ENCODE data around the gene NFATC1.
A peak's percentile ranks its signal among the peaks of the same experiment; 100 is the strongest.

The NFATC1 gene

DNA sequence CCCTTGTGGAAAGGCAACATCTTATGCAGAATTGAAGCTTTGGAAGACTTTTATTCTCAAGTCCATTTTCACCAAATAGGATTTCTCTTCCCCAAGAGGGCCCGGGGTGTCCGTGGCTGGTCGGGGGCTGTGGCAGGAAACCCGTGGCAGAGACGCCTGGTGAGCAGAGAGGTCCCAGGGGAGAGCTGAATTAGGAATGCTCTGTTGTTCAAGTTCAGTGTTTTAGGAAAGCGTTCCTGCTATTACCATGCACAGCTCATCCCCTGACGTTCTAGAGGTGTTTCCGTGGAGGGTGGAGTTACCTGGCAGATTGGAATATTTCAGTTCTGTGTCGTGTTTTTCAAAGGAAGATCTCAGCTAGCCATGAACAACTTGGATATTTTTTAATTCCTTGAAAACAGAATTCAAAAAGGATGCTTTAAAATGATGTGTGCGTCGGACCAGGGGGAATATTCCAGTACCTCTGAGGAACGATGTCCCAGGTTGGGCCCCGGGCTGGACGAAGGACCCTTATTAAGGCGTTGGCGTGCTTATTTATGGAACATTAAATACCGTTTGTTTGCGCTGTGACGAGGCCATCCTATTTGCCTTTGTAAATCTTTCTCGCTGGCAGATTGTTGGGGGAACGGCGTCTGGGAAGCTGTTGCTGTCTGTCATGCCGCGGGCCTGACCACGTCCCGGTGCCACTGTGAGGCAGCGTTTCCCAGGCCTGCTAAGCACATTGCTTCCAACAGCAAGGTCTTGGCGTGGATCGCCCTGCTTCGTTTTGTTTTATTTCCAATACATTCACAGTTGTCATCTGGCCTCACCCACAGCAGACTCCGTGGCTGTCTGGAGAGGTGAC, 8.2 kb downstream of the NFATC1 start:
- H3K27ac ChIP-seq = no peak overlapping the region
- H3K9ac ChIP-seq = no peak overlapping the region
- no peak overlapping the region for H3K4me3 ChIP-seq (ENCODE audit: low read depth, low read length)

GRCh38 chr18:79404567-79404910, 8.8 kb downstream of the NFATC1 start:
- no peak overlapping the region for H3K27ac ChIP-seq
- no peaks in the 10 kb centered on the region for H3K4me1 ChIP-seq
- no peaks in the 10 kb centered on the region for H3K9me3 ChIP-seq (ENCODE audit: control insufficient read depth, low read length)
- no peaks in the 10 kb centered on the region for H3K36me3 ChIP-seq (ENCODE audit: control insufficient read depth, insufficient read depth, low read length)
- no peaks in the 10 kb centered on the region for H3K79me2 ChIP-seq
- H3K9ac ChIP-seq = no peak overlapping the region
- no peak overlapping the region for H3K4me3 ChIP-seq (ENCODE audit: low read depth, low read length)
- no peak overlapping the region for H2AFZ ChIP-seq
- H3K27me3 ChIP-seq (ENCODE audit: control insufficient read depth, insufficient read depth, low read length) = no peaks in the 10 kb centered on the region
- H3K4me2 ChIP-seq (ENCODE audit: low read length) = no peak overlapping the region
- TF ChIP-seq CTCF (IDR thresholded peaks at IDR 0.05) = no peak

More for the DNA sequence above, 8.2 kb downstream of the NFATC1 start:
- Histone ChIP-seq H3K36me3 (ENCODE audit: control insufficient read depth, insufficient read depth, low read length) (no peaks in the 10 kb centered on the region), H3K4me2 (ENCODE audit: low read length) (no peak overlapping the region), H3K4me1 (no peaks in the 10 kb centered on the region), H3K9me3 (ENCODE audit: control insufficient read depth, low read length) (no peaks in the 10 kb centered on the region), H3K27me3 (ENCODE audit: control insufficient read depth, insufficient read depth, low read length) (no peaks in the 10 kb centered on the region), H3K79me2 (no peaks in the 10 kb centered on the region), H2AFZ (no peak overlapping the region)
- no peak for TF ChIP-seq CTCF (IDR thresholded peaks at IDR 0.05)

DNA sequence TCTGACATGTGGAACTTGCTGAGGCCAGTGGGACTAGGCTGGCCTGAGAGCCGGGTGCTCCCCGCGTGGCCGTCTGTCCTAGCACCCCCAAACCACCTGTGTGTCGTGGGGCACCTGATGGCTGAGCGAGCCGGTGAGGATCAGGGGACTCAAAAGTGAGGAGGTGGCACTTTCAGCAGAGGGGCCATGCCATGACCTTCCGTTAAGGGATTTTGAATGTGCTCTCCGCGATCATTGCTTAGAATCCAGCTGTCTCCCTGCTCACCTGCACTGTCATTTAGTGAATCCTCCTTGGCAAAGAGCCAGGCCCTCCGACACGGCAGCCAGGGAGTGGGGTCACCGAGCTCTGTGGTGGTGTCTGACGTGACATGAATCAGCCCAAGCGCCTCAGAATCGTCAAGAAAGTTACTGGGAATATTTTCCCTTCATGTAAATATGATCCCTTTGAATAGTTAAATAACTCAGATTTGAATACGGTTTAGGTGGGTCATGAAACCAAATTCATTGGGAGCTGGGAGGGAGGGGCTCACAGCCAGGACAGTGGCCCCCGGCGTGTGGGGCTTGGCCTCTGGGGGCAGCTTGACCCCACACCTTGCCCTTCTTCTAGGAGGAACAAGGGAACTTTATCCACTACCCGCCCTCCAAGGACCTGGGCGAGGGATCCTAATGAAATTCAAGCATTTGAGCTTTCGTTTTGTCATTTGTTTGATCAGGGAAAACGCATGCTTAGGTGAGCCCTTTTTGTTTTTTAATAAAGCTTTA, 9.5 kb downstream of the NFATC1 start:
- H3K27me3 ChIP-seq (ENCODE audit: control insufficient read depth, insufficient read depth, low read length) = no peaks in the 10 kb centered on the region
- no peaks in the 10 kb centered on the region for H3K36me3 ChIP-seq (ENCODE audit: control insufficient read depth, insufficient read depth, low read length)
- no peaks in the 10 kb centered on the region for H3K9me3 ChIP-seq (ENCODE audit: control insufficient read depth, low read length)
- H3K4me1 ChIP-seq = no peaks in the 10 kb centered on the region
- H3K4me3 ChIP-seq (ENCODE audit: low read depth, low read length) = no peak overlapping the region
- no peak for TF ChIP-seq CTCF (IDR thresholded peaks at IDR 0.05)
- no peak overlapping the region for H2AFZ ChIP-seq
- H3K9ac ChIP-seq = no peak overlapping the region
- no peak overlapping the region for H3K4me2 ChIP-seq (ENCODE audit: low read length)
- H3K79me2 ChIP-seq = no peaks in the 10 kb centered on the region
- peak overlapping the region; percentile 57 for H3K27ac ChIP-seq

DNA sequence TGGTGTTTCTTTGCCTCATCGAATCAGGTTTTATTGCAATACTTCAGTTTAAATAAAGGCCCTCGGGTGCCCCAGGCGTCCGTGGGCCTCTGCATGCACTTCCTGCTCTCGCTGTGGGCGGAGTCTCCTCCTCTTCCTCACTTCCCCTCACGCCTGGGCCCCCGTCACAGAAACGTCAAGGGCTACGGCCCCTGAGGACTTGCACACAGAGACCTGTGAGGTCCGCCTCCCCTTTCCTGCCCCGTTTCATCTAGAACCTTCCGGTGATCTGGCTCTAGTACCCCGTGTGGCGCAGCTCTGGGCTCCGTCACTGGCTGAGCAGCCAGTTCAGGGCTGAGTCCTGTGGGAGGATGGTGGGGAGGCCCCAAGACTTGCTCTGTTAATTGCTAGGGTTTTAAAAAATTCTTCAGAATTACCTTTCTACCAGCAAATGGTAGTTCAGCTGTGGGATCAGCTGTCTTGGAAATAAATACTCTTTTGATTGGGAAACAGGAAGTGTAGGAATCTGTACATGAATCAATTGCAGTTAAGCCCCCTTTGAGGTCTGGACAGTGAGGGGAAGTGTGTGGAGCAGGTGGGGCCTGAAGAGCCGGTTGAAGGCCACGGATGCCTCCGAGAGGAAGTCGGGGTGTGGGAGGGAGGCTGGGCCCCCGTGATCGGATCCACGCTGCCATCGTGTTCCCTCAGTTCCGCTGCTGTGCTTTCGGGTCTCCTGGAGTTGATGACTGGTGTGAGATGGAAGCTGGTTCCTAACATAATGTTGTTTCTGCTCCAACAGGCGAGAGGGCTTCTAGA, 10.2 kb downstream of the NFATC1 start:
- H2AFZ ChIP-seq = no peak overlapping the region
- H3K9me3 ChIP-seq (ENCODE audit: control insufficient read depth, low read length) = no peaks in the 10 kb centered on the region
- no peak overlapping the region for H3K9ac ChIP-seq
- H3K27me3 ChIP-seq (ENCODE audit: control insufficient read depth, insufficient read depth, low read length) = no peaks in the 10 kb centered on the region
- no peak overlapping the region for H3K4me3 ChIP-seq (ENCODE audit: low read depth, low read length)
- H3K79me2 ChIP-seq = no peaks in the 10 kb centered on the region
- no peaks in the 10 kb centered on the region for H3K4me1 ChIP-seq
- H3K4me2 ChIP-seq (ENCODE audit: low read length) = no peak overlapping the region
- peak overlapping the region; percentile 57 for H3K27ac ChIP-seq
- no peaks in the 10 kb centered on the region for H3K36me3 ChIP-seq (ENCODE audit: control insufficient read depth, insufficient read depth, low read length)
- no peak for TF ChIP-seq CTCF (IDR thresholded peaks at IDR 0.05)

All from parathyroid adenoma (tissue), 2 donors.